NB4 (cell line): ENCODE measurements around the gene CFAP92.

Experiments
- DNase-seq: peaks from one replicate; pipeline ENCODE4 v3.0.0; 2010; ENCODE audit warnings: low read depth
- H3K4me3 ChIP-seq: one replicate; pipeline ENCODE4 v1.5.1; 2011; ENCODE audit warnings: mild to moderate bottlenecking, low read depth, low read length, moderate library complexity
- CTCF ChIP-seq: IDR thresholded peaks from one replicate; pipeline ENCODE4 v1.5.1; 2012; ENCODE audit warnings: low read depth, low read length
- MYC ChIP-seq: IDR thresholded peaks from 2 replicates; pipeline ENCODE4 v1.6.1; 2011; ENCODE audit warnings: low read depth, low read length
- POLR2A ChIP-seq: IDR thresholded peaks from 2 replicates; pipeline ENCODE4 v1.6.1; 2011; ENCODE audit warnings: mild to moderate bottlenecking; ENCODE audit not compliant: insufficient read length; ENCODE audit errors: extremely low read depth
- TF ChIP-seq, protein P1 (sequence below): IDR thresholded peaks from 2 replicates; pipeline ENCODE4 v1.6.1; 2011; ENCODE audit warnings: low read depth, low read length

Gene CFAP92

DNA sequence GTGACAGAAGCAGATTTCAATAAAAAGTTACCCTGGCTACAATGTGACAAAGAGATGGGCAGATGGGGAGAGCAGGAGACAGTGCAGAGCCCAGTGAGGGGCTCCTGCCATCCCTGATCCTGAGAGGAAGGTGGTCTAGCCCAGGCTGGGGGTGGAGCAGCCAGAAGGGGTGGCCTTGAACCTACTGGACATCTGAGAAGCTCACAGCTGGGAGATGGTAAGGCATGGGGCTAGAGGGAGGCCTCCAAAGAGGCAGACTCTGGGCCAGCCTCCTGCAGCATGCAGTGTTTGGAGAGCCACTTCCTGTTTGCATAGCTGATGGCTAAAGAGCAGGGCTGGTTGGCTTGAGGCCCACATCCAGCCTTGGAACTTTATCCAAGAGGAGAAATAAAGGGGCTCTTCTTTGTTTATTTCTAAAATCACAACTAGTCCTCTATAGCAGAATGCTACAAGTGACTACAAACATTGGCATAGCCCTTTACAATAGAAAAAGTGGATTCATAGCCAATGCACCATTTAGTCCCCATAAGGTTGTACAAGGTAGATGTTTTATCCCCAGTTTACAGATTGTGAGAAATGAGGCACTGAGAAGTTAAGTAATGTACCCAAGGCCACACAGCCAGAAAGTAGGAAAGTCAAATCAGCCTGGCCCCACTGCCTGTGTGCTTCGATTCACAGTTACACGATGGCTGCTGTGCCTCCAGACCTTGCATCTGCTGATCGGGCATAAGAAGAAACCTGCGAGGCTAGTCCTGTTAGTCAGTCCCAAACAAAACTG lies 11.8 kb upstream of the CFAP92 start:
- no peak for TF ChIP-seq POLR2A
- no peak for TF ChIP-seq CTCF
- TF ChIP-seq, protein P1, sequence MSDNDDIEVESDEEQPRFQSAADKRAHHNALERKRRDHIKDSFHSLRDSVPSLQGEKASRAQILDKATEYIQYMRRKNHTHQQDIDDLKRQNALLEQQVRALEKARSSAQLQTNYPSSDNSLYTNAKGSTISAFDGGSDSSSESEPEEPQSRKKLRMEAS: peak; percentile 55
- no peak for TF ChIP-seq MYC
- H3K4me3 ChIP-seq: no peak overlapping the region
- peak; percentile 42 for DNase-seq

DNA sequence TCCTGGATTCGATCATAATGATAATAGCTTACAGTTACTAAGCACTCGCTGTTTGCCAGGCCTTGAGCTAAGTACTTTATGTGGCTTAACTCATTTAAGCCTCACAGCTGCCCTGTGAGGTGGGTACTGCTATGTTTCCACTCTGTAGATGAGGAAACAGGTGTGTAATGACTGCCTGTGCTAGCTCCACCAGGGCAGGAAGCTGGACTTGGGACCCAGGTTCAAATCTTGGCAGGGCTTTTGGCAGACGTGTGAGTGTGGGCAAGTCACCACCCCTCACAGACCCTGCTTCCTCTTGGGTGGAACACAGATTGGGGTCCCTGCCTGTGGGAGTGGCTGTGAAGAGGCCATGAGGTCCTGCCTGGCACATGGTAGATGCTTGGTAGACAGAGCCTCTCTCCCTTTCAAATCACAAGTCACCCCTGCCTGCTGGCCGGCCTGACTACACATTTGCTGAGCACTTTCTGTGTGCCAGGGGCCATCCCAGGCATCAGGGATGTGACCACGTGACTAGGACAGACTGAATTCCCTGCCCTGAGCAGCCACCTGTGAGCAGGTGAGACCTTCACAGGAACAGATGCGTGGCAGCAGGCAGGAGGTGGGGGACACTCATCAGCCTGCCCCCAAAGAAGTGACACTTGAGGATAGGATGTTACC lies 10.9 kb upstream of the CFAP92 start:
- no peak overlapping the region for H3K4me3 ChIP-seq
- TF ChIP-seq, protein P1: no peak
- TF ChIP-seq MYC (no peak), CTCF (no peak)
- DNase-seq: no peak

DNA sequence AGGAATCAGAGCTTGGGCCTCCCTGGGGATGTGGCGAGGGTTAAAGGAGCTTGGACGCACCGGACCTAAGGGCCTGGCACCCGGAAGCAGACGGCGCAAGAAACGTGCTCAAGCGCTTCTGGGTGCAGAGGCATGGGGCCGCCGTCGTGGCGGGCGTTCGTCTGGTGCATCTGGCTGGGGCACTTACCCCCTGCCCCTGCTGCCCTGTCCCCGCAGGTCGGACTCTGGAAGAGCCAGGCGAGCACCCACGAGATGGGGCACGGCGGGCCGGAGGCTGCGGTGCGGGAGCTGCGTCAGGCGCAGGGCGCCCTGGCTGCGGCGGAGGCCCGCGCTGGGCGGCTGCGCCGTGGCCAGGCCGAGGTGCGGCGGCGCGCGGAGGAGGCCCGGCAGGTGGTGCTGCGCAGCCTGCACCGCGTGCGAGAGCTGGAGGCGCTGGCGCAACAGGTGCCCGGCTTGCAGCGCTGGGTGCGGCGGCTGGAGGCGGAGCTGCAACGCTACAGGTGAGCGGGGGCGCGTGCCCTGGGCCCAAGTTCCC lies 9.8 kb upstream of the CFAP92 start:
- no peak for DNase-seq
- TF ChIP-seq, protein P1: no peak
- TF ChIP-seq CTCF (no peak), POLR2A (no peak), MYC (no peak)
- no peak overlapping the region for H3K4me3 ChIP-seq

GRCh38 chr3:129002573-129003569 lies 9.0 kb upstream of the CFAP92 start:
- no peak overlapping the region for H3K4me3 ChIP-seq
- DNase-seq: no peak
- TF ChIP-seq, protein P1: no peak
- TF ChIP-seq CTCF (no peak), POLR2A (no peak)

DNA sequence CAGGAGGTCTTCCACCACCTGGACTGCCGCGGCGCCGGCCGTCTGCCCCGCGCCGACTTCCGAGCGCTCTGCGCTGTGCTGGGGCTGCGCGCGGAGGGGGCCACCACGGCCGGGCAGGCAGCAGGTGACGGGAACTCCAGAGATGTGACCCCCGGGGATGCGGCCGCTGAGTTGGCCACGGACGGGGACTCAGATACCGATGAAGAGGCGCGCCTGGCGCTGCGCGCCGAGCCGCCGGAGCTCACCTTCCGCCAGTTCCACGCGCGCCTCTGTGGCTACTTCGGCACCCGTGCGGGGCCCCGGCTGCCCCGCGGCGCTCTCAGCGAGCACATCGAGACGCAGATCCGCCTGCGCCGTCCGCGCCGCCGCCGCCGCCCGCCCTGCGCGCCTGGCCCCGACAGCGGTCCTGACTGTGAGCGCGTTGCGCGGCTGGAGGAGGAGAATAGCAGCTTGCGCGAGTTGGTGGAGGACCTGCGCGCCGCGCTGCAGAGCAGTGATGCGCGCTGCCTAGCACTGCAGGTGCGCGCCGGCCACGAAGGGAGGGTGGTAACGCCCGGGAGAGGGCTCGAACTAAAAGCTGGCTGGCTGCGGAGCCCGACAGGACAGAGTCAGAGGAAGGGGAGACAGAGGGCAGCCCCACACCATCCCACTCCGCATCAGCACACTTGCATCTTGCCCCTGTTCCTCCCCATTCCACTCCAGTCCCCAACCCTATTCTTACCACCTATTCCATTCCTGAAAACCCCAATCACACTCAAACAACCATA lies 8.1 kb upstream of the CFAP92 start:
- TF ChIP-seq MYC: no peak
- TF ChIP-seq CTCF: no peak
- TF ChIP-seq POLR2A: no peak
- TF ChIP-seq, protein P1: no peak
- H3K4me3 ChIP-seq: no peak overlapping the region
- DNase-seq: no peak
